ENCODE measurements around the gene PSG4.
"Not testable (repeated sequence)": the region's sequence is repeated elsewhere in the genome, so short reads cannot be mapped to it uniquely, and the experiment has no call there.

PSG4 gene

GRCh38 chr19:43205471-43206105 is at the start of gene PSG4:
TSS of gene PSG4 (minus strand) at chr19:43205638. CDS start at chr19:43205536, 102 bp downstream.
- DNase-seq: not testable (repeated sequence)

- not testable (repeated sequence) for DNase-seq
Measured at GRCh38 chr19:43251428-43251827, 46.0 kb upstream of the PSG4 start.

GRCh38 chr19:43250296-43250695 is 44.9 kb upstream of the PSG4 start:
- not testable (repeated sequence) for DNase-seq

GRCh38 chr19:43248635-43249002 is 43.2 kb upstream of the PSG4 start:
- DNase-seq: not testable (repeated sequence)

- DNase-seq: not testable (repeated sequence)
Measured at GRCh38 chr19:43247243-43247880, 41.9 kb upstream of the PSG4 start.

GRCh38 chr19:43245848-43246247 is 40.4 kb upstream of the PSG4 start:
- not testable (repeated sequence) for DNase-seq

- DNase-seq: not testable (repeated sequence)
Measured at GRCh38 chr19:43242211-43242610, 36.8 kb upstream of the PSG4 start.

- not testable (repeated sequence) for DNase-seq
Measured at GRCh38 chr19:43238213-43238612, 32.8 kb upstream of the PSG4 start.

GRCh38 chr19:43235686-43236085 is 30.2 kb upstream of the PSG4 start:
- not testable (repeated sequence) for DNase-seq

GRCh38 chr19:43229315-43229714 is 23.9 kb upstream of the PSG4 start:
- DNase-seq: no peak

- DNase-seq: peak; percentile 2
Measured at GRCh38 chr19:43228730-43229129, 23.3 kb upstream of the PSG4 start.

GRCh38 chr19:43226986-43227385 is 21.5 kb upstream of the PSG4 start:
- DNase-seq: not testable (repeated sequence)

GRCh38 chr19:43224855-43225253 is 19.4 kb upstream of the PSG4 start:
- no peak for DNase-seq

GRCh38 chr19:43224201-43224854 is 18.9 kb upstream of the PSG4 start:
- DNase-seq: not testable (repeated sequence)

GRCh38 chr19:43221891-43222290 is 16.5 kb upstream of the PSG4 start:
- DNase-seq: not testable (repeated sequence)

GRCh38 chr19:43219136-43219535 is 13.7 kb upstream of the PSG4 start:
- DNase-seq: not testable (repeated sequence)

- not testable (repeated sequence) for DNase-seq
Measured at GRCh38 chr19:43215881-43216280, 10.4 kb upstream of the PSG4 start.

- no peak for DNase-seq
Measured at GRCh38 chr19:43207991-43208390, 2.6 kb upstream of the PSG4 start.

GRCh38 chr19:43207174-43207573 is 1.7 kb upstream of the PSG4 start:
- peak; percentile 7 for DNase-seq

GRCh38 chr19:43203611-43204010 is 1.8 kb downstream of the PSG4 start:
- not testable (repeated sequence) for DNase-seq

- DNase-seq: not testable (repeated sequence)
Measured at GRCh38 chr19:43201891-43202290, 3.5 kb downstream of the PSG4 start.

- DNase-seq: not testable (repeated sequence)
Measured at GRCh38 chr19:43201337-43201801, 4.1 kb downstream of the PSG4 start.

GRCh38 chr19:43198686-43199419 is 6.6 kb downstream of the PSG4 start:
- DNase-seq: not testable (repeated sequence)
